ENCODE data around the gene LACRT.

LACRT gene

GRCh38 chr12:54590978-54591591 is 43.6 kb downstream of the LACRT start:
- TF ChIP-seq CTCF (IDR thresholded peaks at IDR 0.05; ENCODE audit: low read depth, low read length) = no peak
- DNase-seq (ENCODE audit: extremely low read depth, low read depth) = no peak

GRCh38 chr12:54589964-54590363 is 44.7 kb downstream of the LACRT start:
- DNase-seq (ENCODE audit: extremely low read depth, low read depth) = no peak
- no peak for TF ChIP-seq CTCF (IDR thresholded peaks at IDR 0.05; ENCODE audit: low read depth, low read length)

- no peak for DNase-seq (ENCODE audit: extremely low read depth, low read depth)
- TF ChIP-seq CTCF (IDR thresholded peaks at IDR 0.05; ENCODE audit: low read depth, low read length) = no peak
Measured at GRCh38 chr12:54588890-54589267, 45.8 kb downstream of the LACRT start.

- no peak for DNase-seq (ENCODE audit: extremely low read depth, low read depth)
- no peak for TF ChIP-seq CTCF (IDR thresholded peaks at IDR 0.05; ENCODE audit: low read depth, low read length)
Measured at GRCh38 chr12:54588110-54588889, 46.4 kb downstream of the LACRT start, which contains the start of gene PPP1R1A. PPP1R1A (minus strand) TSS chr12:54588659; CDS start chr12:54588488, 171 bp downstream.

GRCh38 chr12:54587315-54587873 is 47.3 kb downstream of the LACRT start:
- no peak for DNase-seq (ENCODE audit: extremely low read depth, low read depth)
- no peak for TF ChIP-seq CTCF (IDR thresholded peaks at IDR 0.05; ENCODE audit: low read depth, low read length)

- TF ChIP-seq CTCF (IDR thresholded peaks at IDR 0.05; ENCODE audit: low read depth, low read length) = no peak
- no peak for DNase-seq (ENCODE audit: extremely low read depth, low read depth)
Measured at GRCh38 chr12:54586620-54587019, 48.1 kb downstream of the LACRT start.

GRCh38 chr12:54585243-54585642 is 49.5 kb downstream of the LACRT start:
- no peak for TF ChIP-seq CTCF (IDR thresholded peaks at IDR 0.05; ENCODE audit: low read depth, low read length)
- no peak for DNase-seq (ENCODE audit: extremely low read depth, low read depth)

Measured in AG09319 (cell line).